Measurements from ENCODE around the gene IL11RA.

IL11RA gene

GRCh38 chr9:34693560-34693959 is 41.6 kb downstream of the IL11RA start:
- no peak overlapping the region for H3K4me3 ChIP-seq (ENCODE audit: low read depth, low read length)
- TF ChIP-seq POLR2A (IDR thresholded peaks at IDR 0.05; ENCODE audit: extremely low read depth, insufficient read length) (no peak), CTCF (IDR thresholded peaks at IDR 0.05; ENCODE audit: low read depth, low read length) (no peak), MYC (IDR thresholded peaks at IDR 0.05; ENCODE audit: low read depth, low read length) (no peak), MAX (IDR thresholded peaks at IDR 0.05; ENCODE audit: low read depth, low read length) (no peak)
- no peak for DNase-seq (ENCODE audit: low read depth)

GRCh38 chr9:34694811-34695210 is 42.8 kb downstream of the IL11RA start:
- TF ChIP-seq CTCF (IDR thresholded peaks at IDR 0.05; ENCODE audit: low read depth, low read length) (no peak), POLR2A (IDR thresholded peaks at IDR 0.05; ENCODE audit: extremely low read depth, insufficient read length) (no peak), MAX (IDR thresholded peaks at IDR 0.05; ENCODE audit: low read depth, low read length) (no peak), MYC (IDR thresholded peaks at IDR 0.05; ENCODE audit: low read depth, low read length) (no peak)
- no peak for DNase-seq (ENCODE audit: low read depth)
- H3K4me3 ChIP-seq (ENCODE audit: low read depth, low read length) = no peak overlapping the region

- TF ChIP-seq CTCF (IDR thresholded peaks at IDR 0.05; ENCODE audit: low read depth, low read length) (peak; percentile 95), MYC (IDR thresholded peaks at IDR 0.05; ENCODE audit: low read depth, low read length) (no peak), MAX (IDR thresholded peaks at IDR 0.05; ENCODE audit: low read depth, low read length) (peak; percentile 16; the same call in 1 of the 2 replicates), POLR2A (IDR thresholded peaks at IDR 0.05; ENCODE audit: extremely low read depth, insufficient read length) (no peak)
- H3K4me3 ChIP-seq (ENCODE audit: low read depth, low read length) = no peak overlapping the region
- DNase-seq (ENCODE audit: low read depth) = peak; percentile 83
These were observed 49.2 kb downstream of the IL11RA start for GRCh38 chr9:34701023-34701768.

- TF ChIP-seq CTCF (IDR thresholded peaks at IDR 0.05; ENCODE audit: low read depth, low read length) (peak; percentile 100), POLR2A (IDR thresholded peaks at IDR 0.05; ENCODE audit: extremely low read depth, insufficient read length) (no peak), MAX (IDR thresholded peaks at IDR 0.05; ENCODE audit: low read depth, low read length) (0 out of 2 replicates have a peak, but pooled peaks have one; percentile 10), MYC (IDR thresholded peaks at IDR 0.05; ENCODE audit: low read depth, low read length) (no peak)
These were observed 50.1 kb downstream of the IL11RA start for GRCh38 chr9:34701769-34702736.

GRCh38 chr9:34707130-34707529 is 55.1 kb downstream of the IL11RA start:
- H3K4me3 ChIP-seq (ENCODE audit: low read depth, low read length) = no peak overlapping the region
- no peak for DNase-seq (ENCODE audit: low read depth)
- TF ChIP-seq MYC (IDR thresholded peaks at IDR 0.05; ENCODE audit: low read depth, low read length) = no peak

More at GRCh38 chr9:34701769-34702736, 50.1 kb downstream of the IL11RA start:
- peak; percentile 86 for DNase-seq (ENCODE audit: low read depth)
- H3K4me3 ChIP-seq (ENCODE audit: low read depth, low read length) = peak overlapping the region; percentile 22
